DMS 273 treated with DMSO at 0.1 percent for 48 hours (cell line): ENCODE data around the gene CTXN3.
"Not testable (repeated sequence)": the region's sequence is repeated elsewhere in the genome, so short reads cannot be mapped to it uniquely, and the experiment has no call there.

Experiments used
- DNase-seq: peaks from one replicate; lab custom pipeline; 2025; lab: John Stamatoyannopoulos, UW

The CTXN3 gene

DNA sequence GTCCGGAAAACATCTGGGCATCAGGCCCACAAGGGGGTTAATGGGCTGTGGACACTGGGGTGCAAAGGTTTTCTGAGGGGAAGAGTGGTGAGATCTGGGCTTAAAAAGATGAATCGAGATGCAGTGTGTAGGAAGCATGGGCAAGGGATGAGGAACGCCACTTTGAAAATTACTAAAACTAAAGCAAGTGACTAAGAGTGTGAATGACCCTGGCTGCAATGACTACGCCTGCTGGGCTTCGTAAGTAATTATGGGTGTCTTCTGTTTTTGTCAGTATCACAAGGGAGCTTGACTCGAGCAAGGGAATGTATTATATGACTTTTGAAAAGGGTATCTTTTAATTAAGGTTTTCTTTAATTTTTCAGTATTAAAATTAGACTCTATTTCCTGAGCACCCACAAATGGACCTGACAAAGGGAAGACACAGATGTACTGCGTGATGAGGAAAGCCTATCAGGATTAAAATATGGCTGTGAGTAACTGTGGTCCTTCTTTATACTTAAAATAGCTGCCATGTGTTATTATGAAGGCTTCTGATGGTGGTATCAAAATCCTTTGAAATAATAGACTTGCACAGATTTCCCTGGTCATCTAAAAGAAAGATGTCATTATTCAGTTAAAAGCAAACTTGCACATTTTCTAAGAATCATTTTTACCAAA lies 4.2 kb downstream of the CTXN3 start:
- DNase-seq = no peak

DNA sequence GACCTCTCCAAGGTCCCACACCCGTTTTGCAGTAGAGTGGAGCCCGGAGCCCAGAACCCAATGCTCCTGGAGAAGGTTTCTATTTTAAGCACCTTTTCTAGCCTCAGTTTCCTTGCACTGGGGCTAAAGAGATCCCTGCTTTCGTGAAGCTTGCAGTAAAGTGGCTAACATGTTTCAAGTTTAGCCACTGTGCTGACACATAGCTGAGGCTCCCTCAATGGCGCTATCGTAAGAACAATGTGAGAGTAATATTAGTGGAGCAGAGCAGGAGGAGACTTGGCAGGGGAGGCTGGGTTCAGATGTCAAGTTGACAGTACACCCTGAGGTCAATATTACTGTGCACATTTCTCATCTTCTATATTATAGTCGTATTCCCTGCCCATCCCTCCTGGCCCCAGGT lies 7.9 kb downstream of the CTXN3 start:
- DNase-seq = no peak

DNA sequence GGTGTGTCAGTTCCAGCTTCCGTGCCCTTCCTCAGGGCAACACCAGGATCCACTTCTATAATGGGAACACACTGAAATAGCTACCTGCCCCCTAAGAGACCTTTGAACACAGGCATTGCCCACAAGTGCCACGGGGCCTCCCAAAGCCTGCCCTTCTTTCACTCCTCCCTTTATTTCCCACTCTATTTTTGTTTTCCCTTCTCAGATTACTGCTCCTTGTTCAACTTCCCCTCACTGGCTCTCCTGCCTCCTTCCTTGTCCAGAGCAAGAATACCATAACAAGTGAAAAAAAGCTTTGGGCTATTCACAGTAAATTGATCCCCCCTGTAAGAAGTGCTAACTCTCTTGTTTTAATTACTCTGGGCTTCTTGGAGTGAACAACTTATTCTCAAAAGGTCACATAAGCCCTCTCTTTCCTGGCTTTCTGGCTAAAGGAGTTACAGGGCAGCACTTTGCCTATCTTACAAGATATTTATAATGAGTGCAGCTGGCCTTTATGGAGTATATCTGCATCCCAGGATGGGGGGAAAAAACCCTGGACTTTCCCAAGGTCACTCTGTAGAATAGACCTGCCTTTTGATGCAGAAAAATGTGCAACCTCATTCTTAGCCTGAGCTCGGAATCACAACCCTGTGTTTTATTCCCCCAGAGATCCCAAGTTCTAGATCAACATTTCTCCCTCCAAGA lies 11.3 kb downstream of the CTXN3 start:
- DNase-seq = no peak

- DNase-seq = no peak
Measured at GRCh38 chr5:127664093-127664492, 15.2 kb downstream of the CTXN3 start.

DNA sequence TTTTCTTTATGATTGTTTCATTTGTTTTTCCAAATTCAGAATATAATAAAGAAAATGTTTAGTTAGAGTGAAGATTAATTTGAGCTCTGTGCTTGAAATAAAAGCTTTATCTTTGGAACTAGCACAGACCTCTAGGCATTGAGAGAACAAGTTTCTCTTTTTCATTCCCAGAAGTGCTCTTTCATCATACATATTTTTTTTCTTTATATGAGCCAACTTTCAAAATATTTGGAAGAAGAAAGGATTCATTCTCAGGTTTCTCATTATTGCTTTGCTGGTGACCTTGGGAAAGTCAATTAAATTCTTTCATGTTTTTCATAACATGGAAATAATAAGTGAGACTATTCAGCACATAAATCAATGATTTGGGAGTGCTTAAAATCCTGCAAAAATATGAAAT lies 16.8 kb downstream of the CTXN3 start:
- DNase-seq = no peak

GRCh38 chr5:127666043-127666716 lies 17.3 kb downstream of the CTXN3 start:
- no peak for DNase-seq

DNA sequence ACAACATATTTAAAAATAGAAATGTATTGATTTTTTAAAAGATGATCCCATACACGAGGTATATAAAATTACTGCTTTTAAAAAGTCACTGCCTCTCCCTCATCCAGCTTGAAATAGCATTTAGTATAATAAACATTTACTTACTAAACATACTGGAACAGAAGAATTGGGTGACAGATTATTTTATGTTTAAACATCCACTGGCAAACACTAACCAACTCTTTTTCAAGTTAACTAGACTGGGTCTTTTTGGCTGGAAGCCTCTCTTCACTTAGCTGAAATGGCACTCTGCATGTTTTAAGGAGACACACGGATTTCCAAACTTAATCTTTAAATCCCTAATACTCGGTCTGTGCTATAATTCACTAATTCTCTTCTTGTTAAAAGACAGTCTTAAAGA lies 19.0 kb downstream of the CTXN3 start:
- DNase-seq = no peak

- no peak for DNase-seq
Measured at GRCh38 chr5:127671218-127671617, 22.3 kb downstream of the CTXN3 start.

GRCh38 chr5:127673117-127673800 lies 24.4 kb downstream of the CTXN3 start:
- DNase-seq = no peak

DNA sequence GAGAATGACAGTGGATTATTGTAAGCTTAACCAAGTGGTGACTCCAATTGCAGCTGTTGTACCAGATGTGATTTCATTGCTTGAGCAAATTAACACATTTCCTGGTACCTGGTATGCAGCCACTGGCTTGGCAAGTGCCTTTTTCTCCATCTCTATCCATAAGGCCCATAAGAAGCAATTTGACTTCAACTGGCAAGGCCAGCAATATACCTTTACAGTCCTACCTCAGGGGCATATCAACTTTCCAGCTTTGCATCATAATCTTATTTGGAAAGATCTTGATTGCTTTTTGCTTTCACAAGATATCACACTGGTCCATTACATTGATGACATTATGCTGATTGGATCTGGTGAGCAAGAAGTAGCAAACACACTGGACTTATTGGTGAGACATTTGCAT lies 28.1 kb downstream of the CTXN3 start:
- DNase-seq = not testable (repeated sequence)

GRCh38 chr5:127679691-127680330 lies 30.9 kb downstream of the CTXN3 start:
- DNase-seq = not testable (repeated sequence)

GRCh38 chr5:127680595-127680994 lies 31.7 kb downstream of the CTXN3 start:
- DNase-seq = no peak

DNA sequence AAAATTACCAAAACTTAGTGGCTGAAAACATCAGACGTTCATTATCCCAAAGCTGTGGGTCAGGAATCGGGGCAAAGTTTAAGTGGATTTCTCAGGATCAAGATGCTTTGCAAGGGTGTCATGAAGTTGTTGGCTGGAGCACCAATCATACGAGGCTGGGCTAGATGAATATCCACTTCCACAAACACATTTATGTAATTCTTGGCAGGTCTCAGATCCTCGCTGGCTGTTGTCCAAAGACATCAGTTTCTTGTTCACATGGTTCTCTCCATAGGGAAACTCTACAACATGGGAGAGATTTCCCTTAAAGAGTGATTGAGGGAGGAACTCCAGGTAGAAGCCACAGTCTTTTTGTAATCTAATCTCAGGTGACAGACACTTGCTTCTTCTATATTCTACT lies 34.1 kb downstream of the CTXN3 start:
- no peak for DNase-seq

- no peak for DNase-seq
Measured at GRCh38 chr5:127684726-127685467, 36.0 kb downstream of the CTXN3 start.

DNA sequence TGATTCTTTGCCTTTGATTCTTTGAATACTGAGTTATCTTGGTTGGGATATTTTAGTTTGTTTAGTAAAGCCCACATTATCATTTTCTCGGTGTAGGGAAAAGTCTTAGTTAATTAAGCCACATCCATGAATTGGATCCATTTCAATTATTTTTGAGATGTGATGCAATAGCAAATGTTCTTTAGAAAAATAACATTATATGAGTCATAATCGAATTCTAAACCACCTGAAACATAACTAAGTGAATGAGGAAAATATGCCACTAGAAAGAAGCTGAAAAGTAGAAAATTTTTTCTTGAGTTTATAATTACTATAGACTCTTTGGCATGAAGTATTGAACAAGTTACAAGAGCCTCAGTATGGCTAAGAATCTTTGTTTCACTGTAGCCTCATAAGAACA lies 36.8 kb downstream of the CTXN3 start:
- DNase-seq = no peak

DNA sequence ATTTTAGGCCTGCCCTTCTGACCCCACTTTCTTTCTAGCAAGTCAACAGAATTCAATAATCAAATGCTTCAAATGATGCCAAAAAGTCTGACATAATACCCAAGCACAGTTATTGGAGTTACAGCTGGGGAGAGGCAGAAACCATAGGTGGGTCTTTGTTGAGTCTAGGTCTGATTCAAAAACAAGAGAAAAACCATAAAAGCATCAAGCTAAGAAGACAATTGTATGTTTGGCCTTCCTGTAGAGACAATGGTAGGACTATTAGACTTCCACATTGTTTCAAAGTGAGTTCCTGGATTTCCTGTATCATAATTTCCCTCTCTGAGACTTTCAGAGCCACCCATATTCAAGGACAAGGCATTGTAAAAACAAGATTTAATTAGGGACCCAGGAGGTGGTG lies 37.5 kb downstream of the CTXN3 start:
- DNase-seq = no peak

DNA sequence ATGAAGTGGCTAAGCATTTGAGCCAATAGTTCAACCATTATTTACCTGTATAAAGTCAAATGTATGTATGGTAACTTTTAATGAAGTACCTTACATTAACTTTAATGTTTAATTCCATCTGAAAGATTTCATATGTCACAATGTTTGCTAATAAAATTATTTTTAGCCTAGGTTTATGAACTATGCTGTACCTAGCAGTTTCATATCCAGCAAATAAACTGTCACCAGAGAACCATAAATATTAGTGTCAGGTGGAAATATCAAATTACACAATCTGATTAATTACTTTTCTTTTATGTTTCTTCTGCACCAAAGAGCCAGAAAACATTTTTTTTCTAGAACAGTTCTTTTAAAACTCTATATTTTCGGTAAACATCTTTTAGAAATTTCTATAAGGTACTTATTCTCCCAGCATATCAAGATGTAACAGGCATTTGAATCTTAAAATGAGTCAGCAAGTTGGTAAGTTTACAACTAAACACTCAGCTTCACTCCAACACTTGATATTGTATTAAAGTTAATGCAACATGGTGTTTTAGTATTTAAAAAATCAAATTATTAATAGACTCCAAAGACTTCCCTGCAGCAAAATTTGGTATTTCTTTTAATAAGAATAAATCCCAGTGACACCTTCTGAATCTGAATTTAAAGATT lies 45.8 kb downstream of the CTXN3 start:
- DNase-seq = no peak

DNA sequence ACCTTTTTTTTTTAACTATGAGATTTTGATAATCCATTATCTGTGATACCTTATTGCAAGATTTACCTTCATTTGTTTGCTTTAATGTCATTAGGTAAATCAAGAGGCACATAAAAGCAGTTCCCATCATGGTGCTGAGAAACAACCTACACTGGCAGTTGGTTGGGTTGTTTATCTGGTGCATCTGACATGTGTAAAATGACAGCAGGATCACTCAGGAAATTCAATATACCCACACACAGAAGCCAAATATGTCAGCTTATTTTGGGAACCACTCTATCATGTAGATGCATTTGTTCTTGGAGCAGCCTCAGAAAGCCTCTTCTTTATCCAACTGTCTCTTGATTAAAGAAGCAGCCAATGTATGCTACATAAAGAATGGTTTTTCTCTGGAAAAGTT lies 46.5 kb downstream of the CTXN3 start:
- DNase-seq = peak; percentile 41

DNA sequence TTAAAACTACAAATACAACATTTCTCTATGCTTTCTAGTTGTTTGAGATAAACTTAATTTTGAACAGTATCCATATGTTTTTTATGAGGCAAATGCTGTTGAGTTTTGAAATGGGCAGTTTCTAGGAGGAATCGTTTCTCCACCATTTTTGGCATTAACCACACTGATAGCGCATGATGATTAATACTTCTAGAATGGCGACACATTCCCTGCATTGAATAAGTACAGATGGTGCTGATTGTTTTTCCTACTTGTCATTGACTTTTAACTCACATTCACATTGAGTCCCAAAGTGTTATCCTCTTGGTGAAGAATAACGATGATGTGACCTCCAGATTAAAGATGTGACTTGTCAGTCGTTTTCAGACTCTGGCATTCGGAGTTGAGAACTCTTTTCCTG lies 47.8 kb downstream of the CTXN3 start:
- no peak for DNase-seq

GRCh38 chr5:127697894-127698600 lies 49.2 kb downstream of the CTXN3 start:
- no peak for DNase-seq
